ENCODE results near the gene PTBP2.

- no peak for TF ChIP-seq GATA3 (IDR thresholded peaks at IDR 0.05; ENCODE audit: low read depth, low read length)
- TF ChIP-seq GATA2 (IDR thresholded peaks at IDR 0.05; ENCODE audit: low read depth, low read length) = no peak
These were observed 30.8 kb downstream of the PTBP2 start for GRCh38 chr1:96752394-96752793.

All from SH-SY5Y (cell line).